Germinal center (tissue), 1 donor: ENCODE measurements around the gene PLXDC1.
"Not testable (repeated sequence)": the region's sequence is repeated elsewhere in the genome, so short reads cannot be mapped to it uniquely, and the experiment has no call there.

Experiments
- DNase-seq: peaks from one replicate; pipeline ENCODE4 v3.0.0; 2012; ENCODE audit warnings: mixed read lengths, low spot score

PLXDC1 gene

GRCh38 chr17:39181303-39181702 lies 29.9 kb upstream of the PLXDC1 start:
- no peak for DNase-seq

GRCh38 chr17:39178536-39178935 lies 27.1 kb upstream of the PLXDC1 start:
- no peak for DNase-seq

- DNase-seq: no peak
Observed at GRCh38 chr17:39177256-39177655, 25.8 kb upstream of the PLXDC1 start.

- no peak for DNase-seq
Observed at GRCh38 chr17:39175695-39176093, 24.3 kb upstream of the PLXDC1 start.

GRCh38 chr17:39174920-39175694 lies 23.7 kb upstream of the PLXDC1 start:
- peak; percentile 88 for DNase-seq

GRCh38 chr17:39173526-39174274 lies 22.3 kb upstream of the PLXDC1 start:
- DNase-seq: no peak

GRCh38 chr17:39173080-39173479 lies 21.6 kb upstream of the PLXDC1 start:
- DNase-seq: no peak

- no peak for DNase-seq
Observed at GRCh38 chr17:39171933-39172332, 20.5 kb upstream of the PLXDC1 start.

GRCh38 chr17:39170558-39170957 lies 19.1 kb upstream of the PLXDC1 start:
- DNase-seq: no peak

- no peak for DNase-seq
Observed at GRCh38 chr17:39170109-39170508, 18.7 kb upstream of the PLXDC1 start.

GRCh38 chr17:39169518-39169917 lies 18.1 kb upstream of the PLXDC1 start:
- no peak for DNase-seq

- DNase-seq: no peak
Observed at GRCh38 chr17:39169101-39169500, 17.7 kb upstream of the PLXDC1 start.

- DNase-seq: not testable (repeated sequence)
Observed at GRCh38 chr17:39168503-39168902, 17.1 kb upstream of the PLXDC1 start.

- DNase-seq: no peak
Observed at GRCh38 chr17:39167476-39167875, 16.0 kb upstream of the PLXDC1 start.

GRCh38 chr17:39166437-39167335 lies 15.2 kb upstream of the PLXDC1 start:
- no peak for DNase-seq

- no peak for DNase-seq
Observed at GRCh38 chr17:39165841-39166349, 14.5 kb upstream of the PLXDC1 start, which contains the start of gene ARL5C. ARL5C (minus strand) TSS chr17:39166161; CDS start chr17:39165760, 401 bp downstream.

- DNase-seq: no peak
Observed at GRCh38 chr17:39165178-39165840, 13.9 kb upstream of the PLXDC1 start.

GRCh38 chr17:39164675-39165143 lies 13.3 kb upstream of the PLXDC1 start:
- peak; percentile 95 for DNase-seq

- no peak for DNase-seq
Observed at GRCh38 chr17:39161962-39162361, 10.5 kb upstream of the PLXDC1 start.

GRCh38 chr17:39158623-39159022 lies 7.2 kb upstream of the PLXDC1 start:
- no peak for DNase-seq

- DNase-seq: no peak
Observed at GRCh38 chr17:39156491-39156890, 5.1 kb upstream of the PLXDC1 start.
